ENCODE data around the gene MTA3. TPM values are rescaled to one million over a fixed set of nuclear protein-coding genes. Genes with fewer than 3 reads are reported as not detected.

Gene MTA3
- total and polyA plus RNA-seq, 2 donors (not counting 3 experiments of a cell fraction or from before 2014, with no cell fraction given): 36.3 to 53.3 TPM

- intact Hi-C loops (cut with micrococcal nuclease): no loop called here
- BruUV-seq (replicated peaks): no TSS peak
- Histone ChIP-seq H3K4me2 (ENCODE audit: insufficient read depth, low read length) (no peak overlapping the region), H4K20me1 (replicated peaks; ENCODE audit: control insufficient read depth, extremely low read depth, insufficient read depth, low read length) (no peaks in the 10 kb centered on the region), H3K36me3 (ENCODE audit: control insufficient read depth in 2 of 2, extremely low read depth in 1 of 2, insufficient read depth in 2 of 2, low read length in 2 of 2) (no peaks in the 10 kb centered on the region), H3K27ac (ENCODE audit: insufficient read depth, low read depth, low read length) (no peak overlapping the region), H3K9ac (replicated peaks; ENCODE audit: extremely low read depth, insufficient read depth, low read length) (no peak overlapping the region), H3K27me3 (ENCODE audit: control insufficient read depth in 2 of 2, insufficient read depth in 2 of 2, low read length in 2 of 2) (no peaks in the 10 kb centered on the region), H3K4me3 (replicated peaks in 1 of 3; ENCODE audit: insufficient read depth in 1 of 3, low read depth in 1 of 3, low read length in 3 of 3) (no peak overlapping the region), H3K4me1 (ENCODE audit: control insufficient read depth, extremely low read depth, insufficient read depth, low read length) (no peaks in the 10 kb centered on the region), H3K9me1 (replicated peaks; ENCODE audit: control insufficient read depth, extremely low read depth, insufficient read depth, low read length) (no peaks in the 10 kb centered on the region), H3K79me2 (ENCODE audit: control insufficient read depth, insufficient read depth, low read length) (no peaks in the 10 kb centered on the region), H3K9me3 (replicated peaks; ENCODE audit: control insufficient read depth, insufficient read depth, low read length) (no peaks in the 10 kb centered on the region), H2AFZ (ENCODE audit: low read depth, low read length) (no peak overlapping the region)
- no peak for FAIRE-seq
- DNase-seq (ENCODE audit: low read depth, low spot score): no peak
- POLR2A ChIA-PET: no interaction called here
- TF ChIP-seq MAX (IDR thresholded peaks at IDR 0.05; ENCODE audit: insufficient read depth, insufficient read length): no peak
- no peak for TF ChIP-seq POLR2AphosphoS5 (IDR thresholded peaks at IDR 0.05; ENCODE audit: insufficient read depth, low read depth, low read length)
- no peak for TF ChIP-seq JUN (IDR thresholded peaks at IDR 0.05; ENCODE audit: borderline replicate concordance, insufficient read depth, insufficient read length, low read depth)
- TF ChIP-seq MYC (IDR thresholded peaks at IDR 0.05; ENCODE audit: low read depth, low read length): no peak
- TF ChIP-seq GATA2 (IDR thresholded peaks at IDR 0.05; ENCODE audit: insufficient read depth, insufficient read length, low read depth, low read length): no peak
- no peak for TF ChIP-seq CTCF (IDR thresholded peaks at IDR 0.05; ENCODE audit: extremely low read depth in 1 of 2, insufficient read depth in 1 of 2, low read depth in 1 of 2, low read length in 2 of 2)
- no peak for TF ChIP-seq POLR2A (IDR thresholded peaks at IDR 0.05; ENCODE audit: low read depth, low read length)
- TF ChIP-seq EZH2 (IDR thresholded peaks at IDR 0.05; ENCODE audit: borderline replicate concordance, low read depth, low read length, severe bottlenecking): no peak
- TF ChIP-seq FOS (IDR thresholded peaks at IDR 0.05; ENCODE audit: borderline replicate concordance, insufficient read depth, low read length): no peak
- CTCF ChIA-PET: interaction anchor here (1.1 kb wide), 1 partner anchor 14 kb away, joined by 4 read pairs; no protein-coding TSS in a partner anchor
- dilution Hi-C loops (cut with MboI; ENCODE audit: extremely low pct_ligation_motif_present, low sequenced_read_pairs): no loop called here
Observed at GRCh38 chr2:42744545-42745082, 176.2 kb downstream of the MTA3 start.

All from endothelial cell of umbilical vein (primary cell).